ENCODE data around the gene IL1RL1.

The IL1RL1 gene

GRCh38 chr2:102310964-102311640, at the start of gene IL1RL1:
Gene IL1RL1, plus strand, starts transcription at chr2:102311563. Its CDS starts 26,702 bp downstream, at chr2:102338265.
- no peak for TF ChIP-seq CTCF (IDR thresholded peaks at IDR 0.05; ENCODE audit: control extremely low read depth, extremely low read depth, low read depth, missing control alignments)
- CTCF ChIA-PET, result interaction anchor here (0.9 to 2.0 kb wide), 4 partner anchors 9 to 71 kb away, joined by 3 to 6 read pairs (median 4); no protein-coding TSS in a partner anchor
- no peak for DNase-seq (ENCODE audit: extremely low spot score)
- POLR2A ChIA-PET, result no interaction called here

- no peak for TF ChIP-seq CTCF (IDR thresholded peaks at IDR 0.05; ENCODE audit: control extremely low read depth, extremely low read depth, low read depth, missing control alignments)
- ChIA-PET POLR2A (no interaction called here), CTCF (interaction anchor here (1.2 to 4.3 kb wide), 6 partner anchors 11 to 185 kb away, joined by 3 to 16 read pairs (median 4); partner anchors contain the start of gene IL18R1)
- no peak for DNase-seq (ENCODE audit: extremely low spot score)
These were observed 48.9 kb upstream of the IL1RL1 start for GRCh38 chr2:102262216-102263129.

GRCh38 chr2:102264952-102265351, 46.4 kb upstream of the IL1RL1 start:
- ChIA-PET POLR2A (no interaction called here), CTCF (interaction anchor here (2.8 kb wide), 1 partner anchor 9 kb away, joined by 6 read pairs; no protein-coding TSS in a partner anchor)
- DNase-seq (ENCODE audit: extremely low spot score), result no peak
- no peak for TF ChIP-seq CTCF (IDR thresholded peaks at IDR 0.05; ENCODE audit: control extremely low read depth, extremely low read depth, low read depth, missing control alignments)

- no peak for DNase-seq (ENCODE audit: extremely low spot score)
- ChIA-PET POLR2A (no interaction called here), CTCF (interaction anchor here (1.7 to 2.8 kb wide), 4 partner anchors 10 to 35 kb away, joined by 4 to 8 read pairs (median 6); no protein-coding TSS in a partner anchor)
- TF ChIP-seq CTCF (IDR thresholded peaks at IDR 0.05; ENCODE audit: control extremely low read depth, extremely low read depth, low read depth, missing control alignments), result no peak
These were observed 45.2 kb upstream of the IL1RL1 start for GRCh38 chr2:102266204-102266603.

GRCh38 chr2:102267774-102268173, 43.6 kb upstream of the IL1RL1 start:
- no peak for TF ChIP-seq CTCF (IDR thresholded peaks at IDR 0.05; ENCODE audit: control extremely low read depth, extremely low read depth, low read depth, missing control alignments)
- POLR2A ChIA-PET, result no interaction called here
- no peak for DNase-seq (ENCODE audit: extremely low spot score)
- CTCF ChIA-PET, result no interaction called here

GRCh38 chr2:102268510-102269199, 42.7 kb upstream of the IL1RL1 start:
- CTCF ChIA-PET, result interaction anchor here (1.3 kb wide), 1 partner anchor 28 kb away, joined by 5 read pairs; no protein-coding TSS in a partner anchor
- DNase-seq (ENCODE audit: extremely low spot score), result no peak
- POLR2A ChIA-PET, result no interaction called here
- no peak for TF ChIP-seq CTCF (IDR thresholded peaks at IDR 0.05; ENCODE audit: control extremely low read depth, extremely low read depth, low read depth, missing control alignments)

Measured in GM10248 (cell line).